HEK293T (cell line): ENCODE measurements around the gene TTLL7.

Experiments
- ELF4 ChIP-seq: fragments of 450-650 bp; IDR thresholded peaks from 2 replicates; pipeline ENCODE4 v1.6.1; 2017; ENCODE audit warnings: antibody characterized with exemption
- HDGF ChIP-seq: fragments of 450-650 bp; IDR thresholded peaks from 2 replicates; pipeline ENCODE4 v1.6.1; 2017; ENCODE audit warnings: antibody characterized with exemption, borderline replicate concordance
- SP1 ChIP-seq: fragments of 450-650 bp; IDR thresholded peaks from 2 replicates; pipeline ENCODE4 v1.6.1; 2017
- TARDBP ChIP-seq: fragments of 450-650 bp; IDR thresholded peaks from 2 replicates; pipeline ENCODE4 v1.6.1; 2016

DNA sequence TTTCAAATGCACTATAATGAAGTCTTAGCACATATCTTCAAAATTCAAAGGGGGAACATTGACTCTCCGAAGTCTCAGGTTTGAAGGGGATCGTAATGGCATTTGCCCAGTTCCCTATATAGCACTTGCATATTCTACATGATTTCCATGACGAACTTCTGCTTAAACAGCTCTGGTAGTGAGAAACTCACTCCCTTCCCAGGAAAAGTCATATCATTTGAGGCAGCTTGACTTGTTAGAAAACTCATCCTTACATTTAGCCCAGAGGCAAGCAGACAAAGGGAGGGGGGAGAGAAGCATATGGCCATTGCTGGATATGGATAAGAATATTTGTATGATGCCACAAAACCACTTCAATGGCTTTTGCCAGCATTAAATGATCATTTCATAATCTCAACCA, 27.0 kb upstream of the TTLL7 start:
- TF ChIP-seq SP1 (no peak), HDGF (no peak), ELF4 (no peak), TARDBP (no peak)
